T47D (cell line): ENCODE data around the gene SLCO4A1.

Source experiments
- DNase-seq, 2 experiments: peaks; one replicate each; pipeline versions ENCODE4 v3.0.0 to v3.0.0-alpha.2; 2011 to 2012; ENCODE audit warnings: low read depth in 1 of 2, low spot score in 1 of 2
- JUND ChIP-seq: IDR thresholded peaks from 2 replicates; pipeline ENCODE4 v1.6.1; 2012; ENCODE audit warnings: low read depth
- in situ Hi-C: cut with HindIII; loops from 2 replicates; pipeline ENCODE4 v1.10.0; 2016; ENCODE audit warnings: low sequenced_read_pairs, low pct_unique_long_range_greater_than_20kb

SLCO4A1 gene

GRCh38 chr20:62648318-62648995 lies 6.2 kb downstream of the SLCO4A1 start:
- TF ChIP-seq JUND, result no peak
- in situ Hi-C loops, result no loop called here
- no peak for DNase-seq

GRCh38 chr20:62649140-62649539 lies 6.8 kb downstream of the SLCO4A1 start:
- in situ Hi-C loops, result no loop called here
- TF ChIP-seq JUND, result no peak
- no peak for DNase-seq

GRCh38 chr20:62650551-62651284 lies 8.4 kb downstream of the SLCO4A1 start:
- TF ChIP-seq JUND, result no peak
- DNase-seq, result no peak
- in situ Hi-C loops, result no loop called here

GRCh38 chr20:62651285-62652021 lies 9.2 kb downstream of the SLCO4A1 start:
- no peak for TF ChIP-seq JUND
- in situ Hi-C loops, result no loop called here
- no peak for DNase-seq

GRCh38 chr20:62652041-62652893 lies 10.0 kb downstream of the SLCO4A1 start:
- in situ Hi-C loops, result no loop called here
- no peak for TF ChIP-seq JUND
- peak; percentile 92 to 96 for DNase-seq

GRCh38 chr20:62652894-62653305 lies 10.6 kb downstream of the SLCO4A1 start:
- in situ Hi-C loops, result no loop called here
- no peak for TF ChIP-seq JUND

GRCh38 chr20:62653373-62653772 lies 11.1 kb downstream of the SLCO4A1 start:
- in situ Hi-C loops, result no loop called here
- DNase-seq, result no peak
- TF ChIP-seq JUND, result no peak

More at GRCh38 chr20:62652894-62653305, 10.6 kb downstream of the SLCO4A1 start:
- no peak for DNase-seq

- in situ Hi-C loops, result no loop called here
- no peak for TF ChIP-seq JUND
- DNase-seq, result no peak
Observed at GRCh38 chr20:62653951-62654685, 11.8 kb downstream of the SLCO4A1 start.

- TF ChIP-seq JUND, result no peak
- DNase-seq, result no peak
- in situ Hi-C loops, result no loop called here
Observed at GRCh38 chr20:62655282-62656196, 13.2 kb downstream of the SLCO4A1 start.

- DNase-seq, result no peak
- in situ Hi-C loops, result no loop called here
- no peak for TF ChIP-seq JUND
Observed at GRCh38 chr20:62656197-62656918, 14.1 kb downstream of the SLCO4A1 start.
